Kidney (tissue), 14 donors: ENCODE results near the gene INSYN2B. TPM values are rescaled to one million over a fixed set of nuclear protein-coding genes. Genes with fewer than 3 reads are reported as not detected.

Experiments used
- DNase-seq, 5 donors: peaks; one replicate each; pipeline ENCODE4 v3.0.0-alpha.2; 2013 to 2020
- FAIRE-seq: peaks from 2 replicates; lab custom pipeline; 2012; peaks lifted over from hg19 to GRCh38; lab: Jason Lieb, UNC
- H3K27ac ChIP-seq, 2 donors: one replicate each; pipeline ENCODE4 v1.7.0; 2013; ENCODE audit warnings: low read depth in 2 of 2, low read length in 2 of 2, inconsistent platforms in 1 of 2
- H3K27me3 ChIP-seq: one replicate; pipeline ENCODE4 v1.7.1; 2013; ENCODE audit warnings: low read length, inconsistent platforms; ENCODE audit not compliant: control insufficient read depth, insufficient read depth
- H3K36me3 ChIP-seq, 3 donors: one replicate each; pipeline versions ENCODE4 v1.7.0 to v1.7.1; 2013; ENCODE audit warnings: low read length in 3 of 3, control low read depth in 1 of 3, inconsistent platforms in 1 of 3; ENCODE audit not compliant: insufficient read depth in 3 of 3, control insufficient read depth in 2 of 3
- H3K4me1 ChIP-seq, 3 donors: one replicate each; pipeline versions ENCODE4 v1.7.0 to v1.7.1; 2013; ENCODE audit warnings: low read length in 3 of 3, inconsistent platforms in 1 of 3, low read depth in 1 of 3; ENCODE audit not compliant: control insufficient read depth in 2 of 3, insufficient read depth in 2 of 3
- H3K4me3 ChIP-seq, 3 donors: one replicate each; pipeline versions ENCODE4 v1.7.0 to v1.8.1; 2013; ENCODE audit warnings: low read length in 3 of 3, control low read depth in 1 of 3, inconsistent platforms in 1 of 3
- H3K9ac ChIP-seq, 3 donors: one replicate each; pipeline versions ENCODE4 v1.7.0 to v1.7.1; 2013; ENCODE audit warnings: low read length in 3 of 3, control low read depth in 1 of 3, inconsistent platforms in 1 of 3
- H3K9me3 ChIP-seq, 3 donors: one replicate each; pipeline versions ENCODE4 v1.7.0 to v1.7.1; 2013; ENCODE audit warnings: low read length in 3 of 3, control low read depth in 1 of 3, inconsistent platforms in 1 of 3; ENCODE audit not compliant: control insufficient read depth in 2 of 3, insufficient read depth in 1 of 3
- intact Hi-C: fragments of 100-400 bp; cut with DNase I; formaldehyde crosslinking; loops from one replicate; pipeline ENCODE4 v1.11.1; 2022
- polyA plus RNA-seq: library from polyadenylated mRNA; stranded (reverse); fragments of 350-450 nt; fragmentation: Illumina TruSeq; extraction: RNeasy Lipid Tissue Mini Kit (QIAGEN cat#74804); gene quantifications from one replicate; pipeline ENCODE4 v1.2.3, GENCODE V29; 2014; ENCODE audit warnings: low read depth, low replicate concordance; ENCODE audit not compliant: insufficient read depth
- total RNA-seq: library from RNA; stranded (reverse); fragmentation: NEBNext Ultra II Directional; extraction: Animal tissue kit (Norgen Biotek cat#: 25700); gene quantifications from one replicate; pipeline ENCODE4 v1.2.1, GENCODE V29; 2021
- TF ChIP-seq, protein P1 (sequence below): IDR thresholded peaks from 3 replicates; pipeline ENCODE4 v1.5.1; 2012; ENCODE audit warnings: mild to moderate bottlenecking, moderate library complexity, borderline replicate concordance; ENCODE audit not compliant: insufficient read depth; ENCODE audit errors: extremely low read depth
- donor health status: control.
- donor health status: control.
- donor health status: control.
- donor health status: control.
- donor health status: control.
- donor health status: DM: yes; HTN: yes; CAD: no.
- donor health status: Normal renal cell carcinoma (clear cell type).

The INSYN2B gene
- total and polyA plus RNA-seq, 2 donors from 2014 or later = 0.28 TPM; not detected in 1

- Histone ChIP-seq H3K4me3 (no peak overlapping the region), H3K27me3 (no peaks in the 10 kb centered on the region), H3K27ac (no peak overlapping the region), H3K9me3 (no peaks in the 10 kb centered on the region), H3K4me1 (no peaks in the 10 kb centered on the region), H3K36me3 (no peaks in the 10 kb centered on the region), H3K9ac (no peak overlapping the region)
- DNase-seq = no peak
- intact Hi-C loops = no loop called here
- TF ChIP-seq, protein P1, sequence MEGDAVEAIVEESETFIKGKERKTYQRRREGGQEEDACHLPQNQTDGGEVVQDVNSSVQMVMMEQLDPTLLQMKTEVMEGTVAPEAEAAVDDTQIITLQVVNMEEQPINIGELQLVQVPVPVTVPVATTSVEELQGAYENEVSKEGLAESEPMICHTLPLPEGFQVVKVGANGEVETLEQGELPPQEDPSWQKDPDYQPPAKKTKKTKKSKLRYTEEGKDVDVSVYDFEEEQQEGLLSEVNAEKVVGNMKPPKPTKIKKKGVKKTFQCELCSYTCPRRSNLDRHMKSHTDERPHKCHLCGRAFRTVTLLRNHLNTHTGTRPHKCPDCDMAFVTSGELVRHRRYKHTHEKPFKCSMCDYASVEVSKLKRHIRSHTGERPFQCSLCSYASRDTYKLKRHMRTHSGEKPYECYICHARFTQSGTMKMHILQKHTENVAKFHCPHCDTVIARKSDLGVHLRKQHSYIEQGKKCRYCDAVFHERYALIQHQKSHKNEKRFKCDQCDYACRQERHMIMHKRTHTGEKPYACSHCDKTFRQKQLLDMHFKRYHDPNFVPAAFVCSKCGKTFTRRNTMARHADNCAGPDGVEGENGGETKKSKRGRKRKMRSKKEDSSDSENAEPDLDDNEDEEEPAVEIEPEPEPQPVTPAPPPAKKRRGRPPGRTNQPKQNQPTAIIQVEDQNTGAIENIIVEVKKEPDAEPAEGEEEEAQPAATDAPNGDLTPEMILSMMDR = no peak
- FAIRE-seq = no peak
Measured at GRCh38 chr5:169991115-169991869, 11.0 kb upstream of the INSYN2B start.

- intact Hi-C loops = no loop called here
- Histone ChIP-seq H3K9me3 (no peaks in the 10 kb centered on the region), H3K4me3 (no peak overlapping the region), H3K27me3 (no peaks in the 10 kb centered on the region), H3K36me3 (no peaks in the 10 kb centered on the region), H3K9ac (no peak overlapping the region), H3K27ac (no peak overlapping the region), H3K4me1 (no peaks in the 10 kb centered on the region)
- FAIRE-seq (no peak), DNase-seq (peak in 1 of 5 donors; percentile 61)
- TF ChIP-seq, protein P1 = no peak
Measured at GRCh38 chr5:169989365-169989764, 9.1 kb upstream of the INSYN2B start.

DNA sequence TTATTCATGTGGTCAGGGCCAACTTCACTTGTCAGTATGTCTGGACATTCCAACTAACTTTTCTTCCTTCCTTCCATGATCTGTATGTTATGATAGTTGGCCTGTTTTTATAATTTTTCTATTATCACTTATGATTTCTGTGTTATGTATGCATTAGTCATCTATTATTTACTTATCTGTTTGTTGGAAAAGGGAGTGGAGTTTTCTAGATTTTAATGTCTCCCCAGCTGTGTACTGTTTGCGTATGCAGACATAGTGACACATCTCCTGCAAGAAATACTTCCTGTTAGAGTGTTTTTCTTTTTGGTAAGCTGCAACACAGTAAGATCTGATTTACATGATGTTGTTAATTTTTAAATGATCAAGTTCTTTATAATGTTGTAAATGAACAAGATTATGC, 8.7 kb upstream of the INSYN2B start:
- no peaks in the 10 kb centered on the region for H3K36me3 ChIP-seq
- H3K4me3 ChIP-seq = no peak overlapping the region
- TF ChIP-seq, protein P1 = no peak
- no peaks in the 10 kb centered on the region for H3K9me3 ChIP-seq
- no peaks in the 10 kb centered on the region for H3K27me3 ChIP-seq
- no peak overlapping the region for H3K9ac ChIP-seq
- intact Hi-C loops = no loop called here
- FAIRE-seq = no peak
- peak in 1 of 5 donors; percentile 27 for DNase-seq
- no peaks in the 10 kb centered on the region for H3K4me1 ChIP-seq
- no peak overlapping the region for H3K27ac ChIP-seq
